ENCODE data around the gene CEP89. TPM values are rescaled to one million over a fixed set of nuclear protein-coding genes. Genes with fewer than 3 reads are reported as not detected.

Gene CEP89
- total RNA-seq, 1 experiment from 2014 or later: 27.6 TPM

DNA sequence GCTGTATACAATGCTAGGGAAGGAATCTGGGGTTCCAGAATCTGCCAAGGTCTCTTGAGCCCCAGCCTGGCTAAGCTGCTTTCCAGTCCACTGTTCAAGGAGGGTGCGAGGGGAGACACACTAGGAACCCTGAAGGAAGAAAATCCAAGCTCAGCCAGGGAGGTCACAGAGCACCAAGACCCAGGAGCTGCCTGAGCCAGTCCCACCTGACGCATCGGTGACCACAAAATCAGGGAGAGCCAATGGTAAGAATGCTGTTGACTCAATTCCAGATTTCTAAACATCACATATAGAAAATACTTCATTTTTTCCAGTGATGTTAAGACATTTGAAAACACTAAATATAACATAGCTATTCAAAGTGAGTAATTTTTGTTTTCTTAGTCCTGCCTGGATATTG lies 50.1 kb downstream of the CEP89 start:
- Histone ChIP-seq H3K4me1 (ENCODE audit: control insufficient read depth in 1 of 2, insufficient read depth in 2 of 2, low read length in 2 of 2) (no peaks in the 10 kb centered on the region), H3K36me3 (ENCODE audit: control insufficient read depth in 1 of 2, insufficient read depth in 2 of 2, low read length in 2 of 2) (peaks cover 0 to 3% of the 10 kb centered on the region in 2 experiments; a peak in 2 of 4 replicates), H3K4me2 (ENCODE audit: low read length) (no peak overlapping the region), H3K27me3 (ENCODE audit: insufficient read depth, low read length) (no peaks in the 10 kb centered on the region), H3K27ac (ENCODE audit: low read depth, low read length) (no peak overlapping the region), H3K9me3 (ENCODE audit: control insufficient read depth in 1 of 2, insufficient read depth in 1 of 2, low read depth in 1 of 2, low read length in 2 of 2) (no peaks in the 10 kb centered on the region), H3K9ac (ENCODE audit: low read length) (no peak overlapping the region), H3K79me2 (ENCODE audit: insufficient read depth, low read length) (no peaks in the 10 kb centered on the region), H3K4me3 (replicated peaks in 1 of 2; ENCODE audit: low read depth in 1 of 2, low read length in 2 of 2) (no peak overlapping the region), H4K20me1 (ENCODE audit: insufficient read depth) (no peaks in the 10 kb centered on the region), H2AFZ (ENCODE audit: low read depth, low read length, poor library complexity, severe bottlenecking) (no peak overlapping the region), H3K9me2 (ENCODE audit: insufficient read depth) (no peaks in the 10 kb centered on the region)
- POLR2A ChIA-PET: no interaction called here
- ATAC-seq (no peak), DNase-seq (ENCODE audit: low read depth, low spot score) (no peak)
- CTCF ChIA-PET: no interaction called here
- TF ChIP-seq JUND (IDR thresholded peaks at IDR 0.05): no peak
- TF ChIP-seq SRF (IDR thresholded peaks at IDR 0.05; ENCODE audit: low read depth): no peak
- TF ChIP-seq FOSL1 (IDR thresholded peaks at IDR 0.05; ENCODE audit: low read depth): no peak
- no peak for TF ChIP-seq EGR1 (IDR thresholded peaks at IDR 0.05; ENCODE audit: low read depth)
- TF ChIP-seq POLR2A (IDR thresholded peaks at IDR 0.05; ENCODE audit: borderline replicate concordance, extremely low read depth, insufficient read depth, insufficient read length): no peak
- RAD21 ChIA-PET (ENCODE audit: low non-redundant PET in 1 of 2, low total read pairs in 2 of 2, uncharacterized antibody in 2 of 2, unreplicated experiment in 2 of 2): no interaction called here
- no TSS peak for BruUV-seq (replicated peaks)
- intact Hi-C loops (cut with micrococcal nuclease): no loop called here

GRCh38 chr19:32919365-32919764 lies 52.4 kb downstream of the CEP89 start:
- no peaks in the 10 kb centered on the region for H3K9me2 ChIP-seq (ENCODE audit: insufficient read depth)
- ChIA-PET POLR2A (no interaction called here), RAD21 (ENCODE audit: low non-redundant PET in 1 of 2, low total read pairs in 2 of 2, uncharacterized antibody in 2 of 2, unreplicated experiment in 2 of 2) (no interaction called here), CTCF (no interaction called here)
- ATAC-seq: no peak
- peaks cover 0 to 3% of the 10 kb centered on the region in 2 experiments; a peak in 2 of 4 replicates for H3K36me3 ChIP-seq (ENCODE audit: control insufficient read depth in 1 of 2, insufficient read depth in 2 of 2, low read length in 2 of 2)
- no peak overlapping the region for H3K4me2 ChIP-seq (ENCODE audit: low read length)
- no peaks in the 10 kb centered on the region for H3K79me2 ChIP-seq (ENCODE audit: insufficient read depth, low read length)
- no peak overlapping the region for H2AFZ ChIP-seq (ENCODE audit: low read depth, low read length, poor library complexity, severe bottlenecking)
- no peaks in the 10 kb centered on the region for H3K9me3 ChIP-seq (ENCODE audit: control insufficient read depth in 1 of 2, insufficient read depth in 1 of 2, low read depth in 1 of 2, low read length in 2 of 2)
- H3K27me3 ChIP-seq (ENCODE audit: insufficient read depth, low read length): no peaks in the 10 kb centered on the region
- intact Hi-C loops (cut with micrococcal nuclease): no loop called here
- no peak for DNase-seq (ENCODE audit: low read depth, low spot score)
- no peaks in the 10 kb centered on the region for H4K20me1 ChIP-seq (ENCODE audit: insufficient read depth)
- no peak overlapping the region for H3K4me3 ChIP-seq (replicated peaks in 1 of 2; ENCODE audit: low read depth in 1 of 2, low read length in 2 of 2)
- H3K27ac ChIP-seq (ENCODE audit: low read depth, low read length): no peak overlapping the region
- TF ChIP-seq CEBPB (IDR thresholded peaks at IDR 0.05; ENCODE audit: low read depth) (no peak), ZBTB33 (IDR thresholded peaks at IDR 0.05; ENCODE audit: extremely low read depth, insufficient replicate concordance, low read length) (no peak), ELF1 (IDR thresholded peaks at IDR 0.05; ENCODE audit: borderline replicate concordance, low read depth) (no peak), REST (IDR thresholded peaks at IDR 0.05; ENCODE audit: low read depth) (no peak), FOSL1 (IDR thresholded peaks at IDR 0.05; ENCODE audit: low read depth) (no peak), RAD21 (IDR thresholded peaks at IDR 0.05; ENCODE audit: low read depth) (no peak), ZFX (IDR thresholded peaks at IDR 0.05) (no peak), EZH2 (IDR thresholded peaks at IDR 0.05) (no peak)
- TF ChIP-seq, protein P1, sequence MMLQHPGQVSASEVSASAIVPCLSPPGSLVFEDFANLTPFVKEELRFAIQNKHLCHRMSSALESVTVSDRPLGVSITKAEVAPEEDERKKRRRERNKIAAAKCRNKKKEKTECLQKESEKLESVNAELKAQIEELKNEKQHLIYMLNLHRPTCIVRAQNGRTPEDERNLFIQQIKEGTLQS (IDR thresholded peaks at IDR 0.05): no peak
- H3K4me1 ChIP-seq (ENCODE audit: control insufficient read depth in 1 of 2, insufficient read depth in 2 of 2, low read length in 2 of 2): no peaks in the 10 kb centered on the region
- no TSS peak for BruUV-seq (replicated peaks)
- no peak overlapping the region for H3K9ac ChIP-seq (ENCODE audit: low read length)

All from HCT116 (cell line).